NT2/D1 (cell line): Measurements from ENCODE around the gene FLNB.

Experiments
- SUZ12 ChIP-seq: IDR thresholded peaks from 2 replicates; pipeline ENCODE4 v1.6.1; 2011; ENCODE audit not compliant: insufficient read length, insufficient read depth; ENCODE audit errors: extremely low read depth
- YY1 ChIP-seq: IDR thresholded peaks from 2 replicates; pipeline ENCODE4 v1.6.1; 2011; ENCODE audit not compliant: insufficient read length, insufficient read depth
- ZNF274 ChIP-seq: IDR thresholded peaks from 2 replicates; pipeline ENCODE4 v1.6.1; 2011; ENCODE audit warnings: mild to moderate bottlenecking, low read depth, low read length

DNA sequence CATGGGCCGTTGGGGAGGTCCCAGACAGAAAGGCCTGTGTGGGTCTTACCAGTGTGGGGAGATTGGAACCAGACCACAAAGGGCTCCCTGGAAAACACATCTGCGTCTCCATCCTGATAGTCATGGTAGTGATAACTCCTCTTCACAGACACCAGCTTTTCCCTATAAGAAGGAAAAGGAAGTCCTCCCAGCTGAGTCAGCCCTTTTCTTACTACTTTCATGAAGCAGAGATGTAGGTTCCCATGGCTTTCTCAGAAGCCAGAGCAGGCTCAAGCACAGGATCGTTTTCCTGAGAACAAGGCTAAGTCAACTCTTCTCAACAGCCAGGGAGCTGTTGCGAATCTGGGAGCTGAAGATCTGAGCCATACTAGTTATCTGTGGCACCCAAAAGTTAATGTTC lies 196.5 kb downstream of the FLNB start:
- TF ChIP-seq ZNF274 = no peak
- no peak for TF ChIP-seq SUZ12
- no peak for TF ChIP-seq YY1
